CD14-positive monocyte (primary cell): Measurements from ENCODE around the gene PLXNA4. TPM values are rescaled to one million over a fixed set of nuclear protein-coding genes. Genes with fewer than 3 reads are reported as not detected.
A peak's percentile ranks its signal among the peaks of the same experiment; 100 is the strongest.

ENCODE experiments used
- DNase-seq, 3 donors: peaks; one replicate each; pipeline ENCODE4 v3.0.0-alpha.2; 2011 to 2022
- H2AFZ ChIP-seq: 2 replicates; pipeline ENCODE4 v1.6.0; 2012; ENCODE audit warnings: mild to moderate bottlenecking, low read depth, low read length, inconsistent platforms; ENCODE audit not compliant: insufficient read depth, poor library complexity, severe bottlenecking
- H3K27ac ChIP-seq, 2 donors: 1 replicate in 1 of 2; 2 replicates in 1 of 2; pipeline ENCODE4 v1.5.1; 2012 to 2013; ENCODE audit warnings: low read length in 2 of 2, control low read depth in 1 of 2, inconsistent platforms in 1 of 2, low read depth in 1 of 2, mild to moderate bottlenecking in 1 of 2
- H3K27me3 ChIP-seq, 2 donors: one replicate each; pipeline versions ENCODE4 v1.6.0 to v1.6.1; 2011 to 2013; ENCODE audit warnings: low read length in 2 of 2; ENCODE audit not compliant: control insufficient read depth in 2 of 2, insufficient read depth in 2 of 2
- H3K36me3 ChIP-seq, 2 donors: replicated peaks in 1 of 2; 1 replicate in 1 of 2; 2 replicates in 1 of 2; pipeline versions ENCODE4 v1.5.1 to v1.6.1; 2012 to 2013; ENCODE audit warnings: low read length in 2 of 2, control low read depth in 1 of 2, inconsistent platforms in 1 of 2, mild to moderate bottlenecking in 1 of 2; ENCODE audit not compliant: insufficient read depth in 2 of 2, control insufficient read depth in 1 of 2
- H3K4me1 ChIP-seq, 2 donors: 1 replicate in 1 of 2; 2 replicates in 1 of 2; pipeline versions ENCODE4 v1.5.1 to v1.6.1; 2012 to 2013; ENCODE audit warnings: low read length in 2 of 2, control low read depth in 1 of 2, inconsistent platforms in 1 of 2, mild to moderate bottlenecking in 1 of 2, moderate library complexity in 1 of 2; ENCODE audit not compliant: insufficient read depth in 2 of 2, control insufficient read depth in 1 of 2
- H3K4me2 ChIP-seq: replicated peaks from 2 replicates; pipeline ENCODE3; 2012; ENCODE audit warnings: low read length, moderate library complexity, mild to moderate bottlenecking; ENCODE audit not compliant: poor library complexity, severe bottlenecking; ENCODE audit errors: extremely low read depth
- H3K4me3 ChIP-seq, 3 experiments: fragments of 200-600 bp in 1 of 3; sonication (generic) in 1 of 3; replicated peaks in 1 of 3; 1 replicate in 2 of 3; 2 replicates in 1 of 3; pipeline ENCODE4 v1.5.1; 2011 to 2013; ENCODE audit warnings: low read length in 3 of 3, mild to moderate bottlenecking in 3 of 3, control low read depth in 2 of 3, low read depth in 2 of 3, inconsistent platforms in 1 of 3, moderate library complexity in 1 of 3
- H3K79me2 ChIP-seq: 2 replicates; pipeline ENCODE4 v1.6.0; 2012; ENCODE audit warnings: mild to moderate bottlenecking, control low read depth, inconsistent platforms, low read length, moderate library complexity; ENCODE audit not compliant: insufficient read depth
- H3K9ac ChIP-seq: 2 replicates; pipeline ENCODE4 v1.6.0; 2017; ENCODE audit warnings: low read length, mild to moderate bottlenecking; ENCODE audit not compliant: insufficient read depth, poor library complexity, severe bottlenecking
- H3K9me3 ChIP-seq, 2 donors: replicated peaks in 1 of 2; 1 replicate in 1 of 2; 2 replicates in 1 of 2; pipeline versions ENCODE4 v1.5.1 to v1.6.1; 2012 to 2013; ENCODE audit warnings: low read length in 2 of 2, control low read depth in 1 of 2; ENCODE audit not compliant: control insufficient read depth in 1 of 2, insufficient read depth in 1 of 2
- H4K20me1 ChIP-seq: 2 replicates; pipeline ENCODE4 v1.6.0; 2012; ENCODE audit warnings: mild to moderate bottlenecking, low read length, control low read depth, moderate library complexity; ENCODE audit not compliant: insufficient read depth
- H3K27ac Mint-ChIP-seq, 7 donors: one replicate each; pipeline ENCODE4 v1.8.0; 2020; ENCODE audit warnings: mild to moderate bottlenecking in 7 of 7, mixed read lengths in 7 of 7, moderate library complexity in 6 of 7, inconsistent platforms in 2 of 7
- H3K27me3 Mint-ChIP-seq, 3 donors: one replicate each; pipeline ENCODE4 v1.8.0; 2021 to 2022; ENCODE audit warnings: low read depth in 3 of 3, mild to moderate bottlenecking in 3 of 3, mixed read lengths in 3 of 3, moderate library complexity in 3 of 3, inconsistent platforms in 1 of 3
- H3K36me3 Mint-ChIP-seq, 2 donors: one replicate each; pipeline ENCODE4 v1.8.0; 2020; ENCODE audit warnings: mixed read lengths in 2 of 2, inconsistent platforms in 1 of 2, mild to moderate bottlenecking in 1 of 2
- H3K4me1 Mint-ChIP-seq: one replicate; pipeline ENCODE4 v1.8.0; 2020; ENCODE audit warnings: mild to moderate bottlenecking, mixed read lengths
- H3K4me3 Mint-ChIP-seq, 2 donors: one replicate each; pipeline ENCODE4 v1.8.0; 2020; ENCODE audit warnings: mild to moderate bottlenecking in 2 of 2, mixed read lengths in 2 of 2, moderate library complexity in 1 of 2
- H3K9me3 Mint-ChIP-seq, 7 donors: one replicate each; pipeline ENCODE4 v1.8.0; 2020 to 2022; ENCODE audit warnings: mixed read lengths in 7 of 7, mild to moderate bottlenecking in 6 of 7, moderate library complexity in 6 of 7, inconsistent platforms in 2 of 7
- CTCF ChIP-seq: fragments of 200-600 bp; IDR thresholded peaks from one replicate; pipeline ENCODE4 v1.8.0; 2022; ENCODE audit warnings: antibody characterized with exemption, mild to moderate bottlenecking
- WGBS: methylation state at CpG from one replicate; pipeline ENCODE4 v1.1.5; 2013; ENCODE audit warnings: missing lambda C conversion rate; ENCODE audit not compliant: insufficient coverage; 5-methylcytosine and 5-hydroxymethylcytosine counted together
- intact Hi-C, 2 donors: fragments of 100-400 bp; cut with micrococcal nuclease; formaldehyde crosslinking; loops; one replicate each; pipeline versions ENCODE4 v1.15.0 to v1.15.1; 2023
- polyA plus RNA-seq, 3 donors: library from polyadenylated mRNA; depleted of rRNA in 1 of 3; unstranded in 2 of 3; stranded (reverse) in 1 of 3; fragments of 300-500 nt in 2 of 3; fragments of >200 nt in 1 of 3; fragmentation: Illumina TruSeq in 2 of 3; gene quantifications; 1 replicate in 2 of 3; 2 replicates in 1 of 3; pipeline ENCODE4 v1.2.3, GENCODE V29; 2012 to 2021

PLXNA4 gene
- polyA plus RNA-seq, 3 donors: not detected

DNA sequence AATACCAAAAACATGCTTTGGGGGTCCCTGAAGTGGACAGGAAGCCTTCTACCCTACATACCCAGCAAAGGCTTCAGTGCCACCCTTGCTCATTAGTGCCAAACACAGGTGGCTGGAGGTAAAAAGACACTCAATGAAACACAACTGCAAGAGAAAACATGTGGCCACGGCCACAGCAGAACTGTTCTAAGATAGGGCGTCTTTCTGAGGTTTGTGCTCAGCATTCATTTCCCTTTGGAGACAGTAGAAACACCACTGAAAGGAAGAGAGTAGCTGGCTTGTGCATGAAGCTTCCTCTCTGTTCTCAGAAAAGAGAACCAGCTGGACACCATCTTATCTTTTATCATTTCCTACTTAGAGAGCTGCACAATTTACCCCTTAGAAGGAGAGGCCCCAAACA, 143.0 kb downstream of the PLXNA4 start:
- H2AFZ ChIP-seq: peak overlapping the region; percentile 53
- H3K4me3 ChIP-seq: no peak overlapping the region
- H3K9me3 ChIP-seq: no peaks in the 10 kb centered on the region
- H3K36me3 Mint-ChIP-seq: peaks cover 0 to 3% of the 10 kb centered on the region in 2 donors
- H3K36me3 ChIP-seq: no peaks in the 10 kb centered on the region
- H3K27me3 ChIP-seq: no peaks in the 10 kb centered on the region
- intact Hi-C loops: no loop called here
- H3K27ac Mint-ChIP-seq: peak overlapping the region in 5 of 7 donors; percentile 9 to 63 (median 60)
- no peak for TF ChIP-seq CTCF
- H3K27ac ChIP-seq: peak overlapping the region in 1 of 2 donors; percentile 66
- H3K9me3 Mint-ChIP-seq: peaks cover 0 to 5% (median 3%) of the 10 kb centered on the region in 7 donors
- H3K4me1 ChIP-seq: peaks cover 47 to 52% of the 10 kb centered on the region in 2 donors
- peaks cover 56% of the 10 kb centered on the region for H3K4me1 Mint-ChIP-seq
- peaks cover 2 to 11% (median 9%) of the 10 kb centered on the region in 3 donors for H3K27me3 Mint-ChIP-seq
- H3K9ac ChIP-seq: no peak overlapping the region
- H3K79me2 ChIP-seq: no peaks in the 10 kb centered on the region
- no peak for DNase-seq
- WGBS: no CpG with 5 or more reads among the region's 2 CpGs
- no peak overlapping the region for H3K4me3 Mint-ChIP-seq
- H4K20me1 ChIP-seq: no peaks in the 10 kb centered on the region
- H3K4me2 ChIP-seq: peak overlapping the region; percentile 20

GRCh38 chr7:132430861-132431822, 145.1 kb downstream of the PLXNA4 start:
- intact Hi-C loops: no loop called here
- Mint-ChIP-seq H3K27ac (peak overlapping the region in 1 of 7 donors; percentile 11), H3K36me3 (peaks cover 0 to 3% of the 10 kb centered on the region in 2 donors)

More at GRCh38 chr7:132430861-132431822, 145.1 kb downstream of the PLXNA4 start:
- 88% methylated on average over 5 of the region's 13 CpGs for WGBS
- Mint-ChIP-seq H3K4me3 (no peak overlapping the region), H3K4me1 (peaks cover 44% of the 10 kb centered on the region), H3K27me3 (peaks cover 2 to 12% (median 9%) of the 10 kb centered on the region in 3 donors), H3K9me3 (peaks cover 0 to 4% (median 3%) of the 10 kb centered on the region in 7 donors)
- H3K27me3 ChIP-seq: no peaks in the 10 kb centered on the region
- peak overlapping the region; percentile 2 for H2AFZ ChIP-seq
- DNase-seq: peak in 1 of 3 donors; percentile 35
- H3K79me2 ChIP-seq: no peaks in the 10 kb centered on the region
- H3K9ac ChIP-seq: no peak overlapping the region
- H3K27ac ChIP-seq: no peak overlapping the region
- TF ChIP-seq CTCF: no peak
- H3K9me3 ChIP-seq: no peaks in the 10 kb centered on the region
- peaks cover 36 to 41% of the 10 kb centered on the region in 2 donors for H3K4me1 ChIP-seq
- H4K20me1 ChIP-seq: no peaks in the 10 kb centered on the region
- H3K36me3 ChIP-seq: no peaks in the 10 kb centered on the region
- no peak overlapping the region for H3K4me3 ChIP-seq
- no peak overlapping the region for H3K4me2 ChIP-seq
